Neural crest cell (in vitro differentiated cells): Measurements from ENCODE around the gene B4GALT5. TPM values are rescaled to one million over a fixed set of nuclear protein-coding genes. Genes with fewer than 3 reads are reported as not detected.
A peak's percentile ranks its signal among the peaks of the same experiment; 100 is the strongest.

Experiments used
- DNase-seq: peaks from one replicate; pipeline ENCODE4 v3.0.0; 2021; ENCODE audit warnings: low read depth, mixed read lengths, low spot score
- H3K27ac Mint-ChIP-seq: one replicate; pipeline ENCODE4 v1.8.0; 2021; ENCODE audit warnings: mild to moderate bottlenecking, mixed read lengths; ENCODE audit not compliant: unreplicated experiment
- H3K27me3 Mint-ChIP-seq: 2 replicates; pipeline ENCODE4 v1.8.0; 2021; ENCODE audit warnings: low read depth, mild to moderate bottlenecking, mixed read lengths
- H3K36me3 Mint-ChIP-seq: 2 replicates; pipeline ENCODE4 v1.8.0; 2021; ENCODE audit warnings: low read depth, mild to moderate bottlenecking, mixed read lengths
- H3K4me1 Mint-ChIP-seq: 2 replicates; pipeline ENCODE4 v1.8.0; 2021; ENCODE audit warnings: mixed read lengths
- H3K4me3 Mint-ChIP-seq: one replicate; pipeline ENCODE4 v1.8.0; 2021; ENCODE audit warnings: mild to moderate bottlenecking, mixed read lengths
- H3K9me3 Mint-ChIP-seq: 2 replicates; pipeline ENCODE4 v1.8.0; 2021; ENCODE audit warnings: mixed read lengths
- total RNA-seq: library from RNA; stranded (reverse); gene quantifications from 2 replicates; pipeline ENCODE4 v1.2.1, GENCODE V29; 2021
- TF ChIP-seq, protein P1 (sequence below): fragments of 200-600 bp; sonication (generic); conservative IDR thresholded peaks from 2 replicates; pipeline ENCODE4 v1.5.0; 2021; ENCODE audit warnings: antibody characterized with exemption, mild to moderate bottlenecking

The B4GALT5 gene
- total RNA-seq, 1 donor from 2014 or later: 49.0 TPM

DNA sequence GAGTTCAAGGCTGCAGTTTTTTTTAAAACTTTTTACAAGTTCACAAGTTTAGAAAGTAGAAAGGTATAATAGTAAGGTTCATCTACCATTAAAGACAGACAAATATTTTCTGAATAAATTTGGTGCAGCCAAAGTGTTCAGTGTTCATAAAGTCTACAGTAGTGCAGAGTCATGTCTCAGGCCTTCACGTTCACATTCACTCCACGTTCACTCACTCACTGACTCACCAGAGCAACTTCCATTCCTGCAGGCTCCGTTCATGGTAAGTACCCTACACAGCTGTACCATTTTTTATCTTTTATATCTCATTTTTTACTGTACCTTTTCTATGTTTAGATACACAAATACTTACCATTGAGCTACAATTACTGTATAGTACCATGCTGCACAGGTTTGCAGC is 67.6 kb downstream of the B4GALT5 start:
- no peak for DNase-seq
- H3K9me3 Mint-ChIP-seq: no peaks in the 10 kb centered on the region
- peaks cover 15% of the 10 kb centered on the region for H3K36me3 Mint-ChIP-seq
- H3K4me3 Mint-ChIP-seq: no peak overlapping the region
- H3K4me1 Mint-ChIP-seq: peaks cover 19% of the 10 kb centered on the region
- H3K27ac Mint-ChIP-seq: no peak overlapping the region
- TF ChIP-seq, protein P1, sequence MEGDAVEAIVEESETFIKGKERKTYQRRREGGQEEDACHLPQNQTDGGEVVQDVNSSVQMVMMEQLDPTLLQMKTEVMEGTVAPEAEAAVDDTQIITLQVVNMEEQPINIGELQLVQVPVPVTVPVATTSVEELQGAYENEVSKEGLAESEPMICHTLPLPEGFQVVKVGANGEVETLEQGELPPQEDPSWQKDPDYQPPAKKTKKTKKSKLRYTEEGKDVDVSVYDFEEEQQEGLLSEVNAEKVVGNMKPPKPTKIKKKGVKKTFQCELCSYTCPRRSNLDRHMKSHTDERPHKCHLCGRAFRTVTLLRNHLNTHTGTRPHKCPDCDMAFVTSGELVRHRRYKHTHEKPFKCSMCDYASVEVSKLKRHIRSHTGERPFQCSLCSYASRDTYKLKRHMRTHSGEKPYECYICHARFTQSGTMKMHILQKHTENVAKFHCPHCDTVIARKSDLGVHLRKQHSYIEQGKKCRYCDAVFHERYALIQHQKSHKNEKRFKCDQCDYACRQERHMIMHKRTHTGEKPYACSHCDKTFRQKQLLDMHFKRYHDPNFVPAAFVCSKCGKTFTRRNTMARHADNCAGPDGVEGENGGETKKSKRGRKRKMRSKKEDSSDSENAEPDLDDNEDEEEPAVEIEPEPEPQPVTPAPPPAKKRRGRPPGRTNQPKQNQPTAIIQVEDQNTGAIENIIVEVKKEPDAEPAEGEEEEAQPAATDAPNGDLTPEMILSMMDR: no peak
- H3K27me3 Mint-ChIP-seq: no peaks in the 10 kb centered on the region

DNA sequence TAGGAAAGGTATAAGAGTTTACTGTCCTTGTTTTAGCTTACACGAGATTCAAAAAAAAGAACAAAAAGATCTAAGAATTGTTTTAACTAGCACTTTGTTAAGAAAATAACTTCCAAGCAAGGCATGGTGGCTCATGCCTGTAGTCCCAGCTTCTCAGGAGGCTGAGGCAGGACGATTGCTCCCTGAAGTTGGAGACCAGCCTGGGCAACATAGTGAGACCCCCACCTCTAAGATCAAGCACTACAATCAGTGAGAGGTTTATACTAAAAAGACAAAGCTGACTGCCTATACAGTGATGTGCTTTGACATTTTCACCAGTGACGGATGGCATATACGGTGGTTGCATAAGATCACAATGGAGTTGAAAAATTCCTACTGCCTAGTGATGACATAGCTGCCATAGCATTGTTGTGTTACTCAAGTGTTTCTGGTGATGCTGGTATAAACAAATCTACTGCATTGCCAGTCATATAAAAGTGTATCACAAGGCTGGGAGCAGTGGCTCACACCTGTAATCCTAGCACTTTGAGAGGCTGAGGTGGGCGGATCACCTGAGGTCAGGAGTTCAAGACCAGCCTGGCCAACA is 68.6 kb downstream of the B4GALT5 start:
- no peaks in the 10 kb centered on the region for H3K27me3 Mint-ChIP-seq
- DNase-seq: no peak
- H3K27ac Mint-ChIP-seq: no peak overlapping the region
- H3K36me3 Mint-ChIP-seq: peaks cover 16% of the 10 kb centered on the region
- H3K4me1 Mint-ChIP-seq: peaks cover 19% of the 10 kb centered on the region
- H3K9me3 Mint-ChIP-seq: no peaks in the 10 kb centered on the region
- no peak overlapping the region for H3K4me3 Mint-ChIP-seq
- TF ChIP-seq, protein P1: no peak

DNA sequence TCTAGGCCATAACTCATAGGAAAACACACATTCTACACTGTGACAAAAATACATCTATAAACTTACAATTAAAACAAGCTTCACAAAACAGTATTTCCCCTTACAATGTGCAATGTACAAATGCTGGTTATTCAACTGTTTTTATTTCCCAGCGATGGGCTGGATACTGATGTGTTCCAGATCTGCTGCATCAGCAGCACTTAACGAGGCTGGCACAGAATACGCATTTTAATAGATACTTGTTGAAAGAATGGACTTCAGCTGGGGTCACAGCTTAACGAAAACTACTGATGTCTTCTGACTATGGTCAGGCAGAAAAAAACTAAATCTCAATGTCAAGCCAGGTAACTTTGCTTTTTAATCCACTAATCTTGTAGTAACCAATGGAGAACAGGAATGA is 70.9 kb downstream of the B4GALT5 start:
- Mint-ChIP-seq H3K27ac (peak overlapping the region; percentile 55), H3K4me3 (no peak overlapping the region), H3K27me3 (no peaks in the 10 kb centered on the region), H3K4me1 (peaks cover 19% of the 10 kb centered on the region), H3K9me3 (no peaks in the 10 kb centered on the region), H3K36me3 (peaks cover 16% of the 10 kb centered on the region)
- TF ChIP-seq, protein P1: no peak
- DNase-seq: no peak

DNA sequence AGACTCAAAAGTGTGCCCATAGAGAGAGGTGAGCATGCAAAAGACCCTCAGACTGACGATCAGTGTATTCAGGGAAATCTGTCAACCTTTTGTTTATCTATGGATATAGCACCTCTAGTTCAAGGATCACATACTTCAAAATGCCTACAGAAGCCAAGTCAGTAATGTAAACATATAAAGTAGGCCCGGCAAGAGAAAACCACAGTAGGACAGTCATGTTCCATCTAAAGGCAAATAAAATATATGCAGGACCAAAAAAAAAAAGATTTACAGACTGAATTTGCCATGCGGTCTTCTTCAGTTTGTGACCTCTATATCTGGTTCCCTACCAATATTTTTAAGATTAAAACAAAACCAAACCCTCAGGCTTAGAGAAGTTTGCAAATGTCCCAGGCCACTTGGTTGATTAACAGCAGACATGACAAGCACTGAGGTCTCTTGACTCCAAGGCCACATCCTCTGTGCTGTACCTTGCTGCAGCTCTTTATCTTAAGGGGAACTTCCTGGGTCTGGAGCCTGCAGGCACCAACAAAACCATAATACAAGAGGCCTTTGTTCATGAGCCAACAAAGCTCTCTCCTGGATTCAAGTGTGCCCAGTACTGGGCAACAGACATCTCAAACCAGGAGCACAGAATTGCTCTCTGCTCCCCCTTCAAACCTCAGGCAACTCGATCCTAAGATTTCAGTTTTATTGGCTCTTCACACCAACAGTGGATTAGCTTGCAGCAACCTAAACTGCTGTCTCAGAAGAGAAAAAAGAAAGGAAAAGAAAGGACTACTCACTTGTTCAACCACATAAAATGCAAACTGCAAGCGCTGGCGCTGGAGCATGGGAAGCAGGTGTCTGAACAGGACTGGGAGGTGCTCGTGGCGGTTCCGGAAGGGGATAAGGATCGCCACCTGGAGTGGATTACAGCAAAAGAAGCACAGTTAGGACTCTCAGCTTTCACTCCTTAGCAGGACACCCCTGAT is 71.7 kb downstream of the B4GALT5 start:
- Mint-ChIP-seq H3K4me1 (peaks cover 19% of the 10 kb centered on the region), H3K27ac (peak overlapping the region; percentile 93), H3K9me3 (no peaks in the 10 kb centered on the region), H3K36me3 (peaks cover 16% of the 10 kb centered on the region), H3K4me3 (no peak overlapping the region), H3K27me3 (no peaks in the 10 kb centered on the region)
- TF ChIP-seq, protein P1: no peak
- DNase-seq: no peak

DNA sequence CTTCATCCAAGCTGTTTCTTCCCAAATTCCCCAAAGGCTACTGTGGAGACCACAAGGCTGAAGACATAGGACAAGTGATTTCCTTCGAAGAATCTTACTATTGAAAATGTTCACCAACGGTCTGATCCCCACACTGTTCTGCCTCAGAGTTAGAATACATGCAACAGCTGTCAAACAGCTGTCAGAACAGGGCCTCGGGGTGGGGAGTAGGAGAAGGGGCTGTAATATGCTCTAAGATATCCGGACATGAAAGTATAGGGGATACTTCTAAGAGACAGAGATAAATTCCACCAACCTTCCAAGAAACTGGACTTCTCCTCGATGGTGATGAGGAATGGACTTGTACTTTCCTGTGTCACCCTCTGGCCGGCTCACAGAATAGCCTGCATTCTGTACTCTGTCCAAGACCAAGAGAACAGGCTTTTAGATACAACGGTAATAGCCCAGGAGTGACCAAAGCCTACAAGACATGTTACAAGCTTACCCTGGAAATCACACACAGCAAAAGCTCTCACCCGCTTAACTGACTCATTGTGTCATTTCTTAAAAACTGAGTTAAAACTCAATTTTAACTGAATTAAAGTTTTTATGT is 76.5 kb downstream of the B4GALT5 start:
- no peak overlapping the region for H3K4me3 Mint-ChIP-seq
- peaks cover 11% of the 10 kb centered on the region for H3K36me3 Mint-ChIP-seq
- no peaks in the 10 kb centered on the region for H3K27me3 Mint-ChIP-seq
- peaks cover 37% of the 10 kb centered on the region for H3K4me1 Mint-ChIP-seq
- H3K27ac Mint-ChIP-seq: no peak overlapping the region
- no peaks in the 10 kb centered on the region for H3K9me3 Mint-ChIP-seq
- DNase-seq: no peak
- TF ChIP-seq, protein P1: no peak
